ENCODE measurements around the gene ANKRD42.

- TF ChIP-seq, protein P1, sequence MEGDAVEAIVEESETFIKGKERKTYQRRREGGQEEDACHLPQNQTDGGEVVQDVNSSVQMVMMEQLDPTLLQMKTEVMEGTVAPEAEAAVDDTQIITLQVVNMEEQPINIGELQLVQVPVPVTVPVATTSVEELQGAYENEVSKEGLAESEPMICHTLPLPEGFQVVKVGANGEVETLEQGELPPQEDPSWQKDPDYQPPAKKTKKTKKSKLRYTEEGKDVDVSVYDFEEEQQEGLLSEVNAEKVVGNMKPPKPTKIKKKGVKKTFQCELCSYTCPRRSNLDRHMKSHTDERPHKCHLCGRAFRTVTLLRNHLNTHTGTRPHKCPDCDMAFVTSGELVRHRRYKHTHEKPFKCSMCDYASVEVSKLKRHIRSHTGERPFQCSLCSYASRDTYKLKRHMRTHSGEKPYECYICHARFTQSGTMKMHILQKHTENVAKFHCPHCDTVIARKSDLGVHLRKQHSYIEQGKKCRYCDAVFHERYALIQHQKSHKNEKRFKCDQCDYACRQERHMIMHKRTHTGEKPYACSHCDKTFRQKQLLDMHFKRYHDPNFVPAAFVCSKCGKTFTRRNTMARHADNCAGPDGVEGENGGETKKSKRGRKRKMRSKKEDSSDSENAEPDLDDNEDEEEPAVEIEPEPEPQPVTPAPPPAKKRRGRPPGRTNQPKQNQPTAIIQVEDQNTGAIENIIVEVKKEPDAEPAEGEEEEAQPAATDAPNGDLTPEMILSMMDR (IDR thresholded peaks at IDR 0.05 in 2 of 3, conservative IDR thresholded peaks at IDR 0.05 in 1 of 3; ENCODE audit: borderline replicate concordance in 1 of 3, insufficient read depth in 1 of 3, low read depth in 2 of 3, low read length in 2 of 3): no peak
- TF ChIP-seq POLR2AphosphoS5 (IDR thresholded peaks at IDR 0.05; ENCODE audit: low read depth, low read length): no peak
- TF ChIP-seq POLR2A (IDR thresholded peaks at IDR 0.05; ENCODE audit: borderline replicate concordance, extremely low read depth, insufficient read depth, insufficient read length): no peak
- no peak for TF ChIP-seq REST (IDR thresholded peaks at IDR 0.05; ENCODE audit: low read depth)
These were observed 17.7 kb upstream of the ANKRD42 start for GRCh38 chr11:83175815-83176214.

Measured in HCT116 (cell line).